Measurements from ENCODE around the gene TAL1. TPM values are rescaled to one million over a fixed set of nuclear protein-coding genes. Genes with fewer than 3 reads are reported as not detected.
"Not testable (repeated sequence)": the region's sequence is repeated elsewhere in the genome, so short reads cannot be mapped to it uniquely, and the experiment has no call there.

TAL1 gene
- polyA plus RNA-seq, 1 of the 3 experiments (the other 2 are of a cell fraction), result not detected

DNA sequence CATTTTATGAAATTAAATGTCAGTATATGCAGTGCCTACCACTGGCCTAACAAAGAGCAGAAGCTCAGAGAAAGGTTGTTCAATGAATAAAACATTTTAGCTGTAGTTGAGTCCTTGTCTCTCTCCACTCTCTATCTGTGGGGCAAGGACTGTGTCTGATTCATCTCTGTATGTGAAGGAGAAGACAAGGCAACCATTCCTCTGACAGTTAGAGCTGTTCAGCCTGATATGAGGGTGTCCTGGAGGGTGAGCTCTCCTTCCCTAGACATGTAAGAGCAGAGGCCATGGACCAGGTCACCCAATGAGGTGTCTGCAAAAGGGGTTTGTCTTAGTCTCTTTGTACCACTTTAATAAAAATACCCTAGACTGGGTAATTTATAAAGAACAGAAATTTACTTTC, 37.7 kb downstream of the TAL1 start:
- Histone ChIP-seq H3K9ac (no peak overlapping the region), H4K20me1 (ENCODE audit: insufficient read depth) (no peaks in the 10 kb centered on the region), H3K27me3 (ENCODE audit: insufficient read depth) (peaks cover 19% of the 10 kb centered on the region), H3K36me3 (replicated peaks in 1 of 2; ENCODE audit: control insufficient read depth in 1 of 2, insufficient read depth in 2 of 2, low read length in 1 of 2) (no peaks in the 10 kb centered on the region), H3K27ac (ENCODE audit: low read depth in 2 of 2, low read length in 1 of 2) (no peak overlapping the region), H3K79me2 (ENCODE audit: insufficient read depth) (no peaks in the 10 kb centered on the region), H3F3A (replicated peaks; ENCODE audit: insufficient read depth) (no peaks in the 10 kb centered on the region), H2AFZ (ENCODE audit: low read depth) (no peak overlapping the region), H3K9me3 (no peaks in the 10 kb centered on the region), H3K4me1 (ENCODE audit: control insufficient read depth in 1 of 2, insufficient read depth in 2 of 2, low read depth in 1 of 2, low read length in 1 of 2) (peaks cover 0 to 3% of the 10 kb centered on the region in 2 experiments; a peak in 1 of 4 replicates), H3K4me3 (ENCODE audit: low read depth in 2 of 2, low read length in 1 of 2) (no peak overlapping the region), H3K4me2 (no peak overlapping the region), H3K9me2 (no peaks in the 10 kb centered on the region)
- CTCF ChIA-PET, result interaction anchor here (1.0 to 10.7 kb wide), 11 partner anchors 8 to 532 kb away, joined by 3 to 143 read pairs (median 15); no protein-coding TSS in a partner anchor
- POLR2A ChIA-PET, result interaction anchor here (0.6 kb wide), 1 partner anchor 10 kb away, joined by 3 read pairs; no protein-coding TSS in a partner anchor
- no peak for TF ChIP-seq POLR2AphosphoS5 (IDR thresholded peaks at IDR 0.05; ENCODE audit: low read depth, low read length)
- no peak for TF ChIP-seq EP300 (IDR thresholded peaks at IDR 0.05; ENCODE audit: borderline replicate concordance in 1 of 2, low read depth in 1 of 2, low read length in 1 of 2)
- TF ChIP-seq FOXM1 (IDR thresholded peaks at IDR 0.05; ENCODE audit: low read depth), result no peak
- TF ChIP-seq SIN3A (IDR thresholded peaks at IDR 0.05; ENCODE audit: borderline replicate concordance, low read depth, low read length), result no peak
- no peak for TF ChIP-seq RFX5 (IDR thresholded peaks at IDR 0.05; ENCODE audit: low read length)
- TF ChIP-seq, protein P1, sequence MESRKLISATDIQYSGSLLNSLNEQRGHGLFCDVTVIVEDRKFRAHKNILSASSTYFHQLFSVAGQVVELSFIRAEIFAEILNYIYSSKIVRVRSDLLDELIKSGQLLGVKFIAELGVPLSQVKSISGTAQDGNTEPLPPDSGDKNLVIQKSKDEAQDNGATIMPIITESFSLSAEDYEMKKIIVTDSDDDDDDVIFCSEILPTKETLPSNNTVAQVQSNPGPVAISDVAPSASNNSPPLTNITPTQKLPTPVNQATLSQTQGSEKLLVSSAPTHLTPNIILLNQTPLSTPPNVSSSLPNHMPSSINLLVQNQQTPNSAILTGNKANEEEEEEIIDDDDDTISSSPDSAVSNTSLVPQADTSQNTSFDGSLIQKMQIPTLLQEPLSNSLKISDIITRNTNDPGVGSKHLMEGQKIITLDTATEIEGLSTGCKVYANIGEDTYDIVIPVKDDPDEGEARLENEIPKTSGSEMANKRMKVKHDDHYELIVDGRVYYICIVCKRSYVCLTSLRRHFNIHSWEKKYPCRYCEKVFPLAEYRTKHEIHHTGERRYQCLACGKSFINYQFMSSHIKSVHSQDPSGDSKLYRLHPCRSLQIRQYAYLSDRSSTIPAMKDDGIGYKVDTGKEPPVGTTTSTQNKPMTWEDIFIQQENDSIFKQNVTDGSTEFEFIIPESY (IDR thresholded peaks at IDR 0.05; ENCODE audit: borderline replicate concordance, low read depth), result no peak
- TF ChIP-seq SMC3 (IDR thresholded peaks at IDR 0.05; ENCODE audit: low read depth, low read length), result no peak
- no peak for TF ChIP-seq ELF1 (IDR thresholded peaks at IDR 0.05)
- DNase-seq, result no peak

DNA sequence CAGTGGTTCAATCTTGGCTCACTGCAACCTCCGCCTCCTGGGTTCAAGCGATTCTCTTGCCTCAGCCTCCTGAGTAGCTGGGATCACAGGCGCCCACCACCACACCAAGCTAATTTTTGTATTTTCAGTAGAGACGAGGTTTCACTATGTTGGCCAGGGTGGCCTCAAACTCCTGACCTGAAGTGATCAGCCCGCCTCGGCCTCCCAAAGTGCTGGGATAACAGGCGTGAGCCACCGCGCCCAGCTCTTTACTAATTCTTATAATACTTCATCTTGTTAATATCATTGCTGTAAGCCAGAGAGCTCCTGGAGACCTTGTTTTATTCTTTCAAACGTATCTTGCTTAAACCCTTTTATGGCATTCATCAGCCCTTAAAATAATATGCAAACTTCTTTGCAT, 38.5 kb downstream of the TAL1 start:
- not testable (repeated sequence) for H3K36me3 ChIP-seq (replicated peaks in 1 of 2; ENCODE audit: control insufficient read depth in 1 of 2, insufficient read depth in 2 of 2, low read length in 1 of 2); H3F3A ChIP-seq (replicated peaks; ENCODE audit: insufficient read depth); DNase-seq; H4K20me1 ChIP-seq (ENCODE audit: insufficient read depth); H3K9me3 ChIP-seq; H2AFZ ChIP-seq (ENCODE audit: low read depth); H3K4me1 ChIP-seq (ENCODE audit: control insufficient read depth in 1 of 2, insufficient read depth in 2 of 2, low read depth in 1 of 2, low read length in 1 of 2); H3K27ac ChIP-seq (ENCODE audit: low read depth in 2 of 2, low read length in 1 of 2); H3K79me2 ChIP-seq (ENCODE audit: insufficient read depth); H3K4me2 ChIP-seq; H3K9me2 ChIP-seq; H3K4me3 ChIP-seq (ENCODE audit: low read depth in 2 of 2, low read length in 1 of 2); H3K9ac ChIP-seq
- WGBS (ENCODE audit: low lambda C conversion rate), result 50% methylated on average over 10 of the region's 10 CpGs
- ChIA-PET CTCF (interaction anchor here (0.6 to 10.7 kb wide), 33 partner anchors 8 to 665 kb away, joined by 3 to 143 read pairs (median 5); partner anchors contain the start of genes FOXD2 and STIL), POLR2A (interaction anchor here (0.6 kb wide), 1 partner anchor 9 kb away, joined by 3 read pairs; no protein-coding TSS in a partner anchor)
- H3K27me3 ChIP-seq (ENCODE audit: insufficient read depth), result peaks cover 10% of the 10 kb centered on the region

Data from SK-N-SH (cell line).